ENCODE data around the gene ABCA6.

The ABCA6 gene, protein sequence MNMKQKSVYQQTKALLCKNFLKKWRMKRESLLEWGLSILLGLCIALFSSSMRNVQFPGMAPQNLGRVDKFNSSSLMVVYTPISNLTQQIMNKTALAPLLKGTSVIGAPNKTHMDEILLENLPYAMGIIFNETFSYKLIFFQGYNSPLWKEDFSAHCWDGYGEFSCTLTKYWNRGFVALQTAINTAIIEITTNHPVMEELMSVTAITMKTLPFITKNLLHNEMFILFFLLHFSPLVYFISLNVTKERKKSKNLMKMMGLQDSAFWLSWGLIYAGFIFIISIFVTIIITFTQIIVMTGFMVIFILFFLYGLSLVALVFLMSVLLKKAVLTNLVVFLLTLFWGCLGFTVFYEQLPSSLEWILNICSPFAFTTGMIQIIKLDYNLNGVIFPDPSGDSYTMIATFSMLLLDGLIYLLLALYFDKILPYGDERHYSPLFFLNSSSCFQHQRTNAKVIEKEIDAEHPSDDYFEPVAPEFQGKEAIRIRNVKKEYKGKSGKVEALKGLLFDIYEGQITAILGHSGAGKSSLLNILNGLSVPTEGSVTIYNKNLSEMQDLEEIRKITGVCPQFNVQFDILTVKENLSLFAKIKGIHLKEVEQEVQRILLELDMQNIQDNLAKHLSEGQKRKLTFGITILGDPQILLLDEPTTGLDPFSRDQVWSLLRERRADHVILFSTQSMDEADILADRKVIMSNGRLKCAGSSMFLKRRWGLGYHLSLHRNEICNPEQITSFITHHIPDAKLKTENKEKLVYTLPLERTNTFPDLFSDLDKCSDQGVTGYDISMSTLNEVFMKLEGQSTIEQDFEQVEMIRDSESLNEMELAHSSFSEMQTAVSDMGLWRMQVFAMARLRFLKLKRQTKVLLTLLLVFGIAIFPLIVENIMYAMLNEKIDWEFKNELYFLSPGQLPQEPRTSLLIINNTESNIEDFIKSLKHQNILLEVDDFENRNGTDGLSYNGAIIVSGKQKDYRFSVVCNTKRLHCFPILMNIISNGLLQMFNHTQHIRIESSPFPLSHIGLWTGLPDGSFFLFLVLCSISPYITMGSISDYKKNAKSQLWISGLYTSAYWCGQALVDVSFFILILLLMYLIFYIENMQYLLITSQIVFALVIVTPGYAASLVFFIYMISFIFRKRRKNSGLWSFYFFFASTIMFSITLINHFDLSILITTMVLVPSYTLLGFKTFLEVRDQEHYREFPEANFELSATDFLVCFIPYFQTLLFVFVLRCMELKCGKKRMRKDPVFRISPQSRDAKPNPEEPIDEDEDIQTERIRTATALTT (N-terminal part only)

DNA sequence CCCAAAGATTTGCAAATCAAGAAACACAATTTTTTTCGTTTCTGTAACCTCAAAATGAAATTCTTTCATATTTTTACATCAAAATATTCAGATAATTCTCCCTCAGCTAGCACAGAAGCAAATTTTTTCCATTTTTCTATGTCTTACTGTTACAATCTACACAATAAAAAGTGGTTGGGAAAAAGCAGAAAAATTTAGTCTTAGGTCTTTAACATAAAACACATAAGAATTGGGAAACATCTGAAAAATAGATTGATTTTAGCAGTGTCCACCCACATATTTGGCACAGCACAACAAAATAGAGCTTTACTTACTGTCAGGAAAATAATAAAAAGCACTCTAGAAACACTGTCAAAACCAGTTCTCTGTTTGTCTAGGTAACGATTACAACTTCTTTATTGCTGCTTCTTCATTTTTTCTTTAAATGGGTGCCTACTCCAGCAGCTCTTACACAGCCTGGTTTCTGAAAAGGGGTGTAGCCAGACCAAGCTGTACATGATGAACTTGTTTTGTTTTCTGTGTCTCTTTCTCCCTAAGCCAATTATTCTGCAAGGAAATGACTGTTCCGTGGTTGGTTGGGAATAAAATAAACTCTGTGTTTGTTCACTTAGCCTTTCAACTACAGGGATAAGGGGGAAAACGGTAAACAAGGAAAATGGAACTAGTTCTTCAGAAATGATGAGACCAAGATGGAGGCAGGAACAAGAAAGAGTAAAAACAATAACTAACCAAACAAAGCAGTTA lies at the start of gene ABCA6:
Gene ABCA6, minus strand, starts transcription at position 465 of the 744 bp plus-strand sequence. CDS start 1,192 bp downstream, outside the sequence.
- Histone ChIP-seq H3K36me3 (ENCODE audit: control insufficient read depth, insufficient read depth, low read length) (no peaks in the 10 kb centered on the region), H3K27ac (ENCODE audit: low read depth, low read length) (no peak within 1 kb of the TSS), H3K9ac (ENCODE audit: low read length) (no peak within 1 kb of the TSS), H3K27me3 (ENCODE audit: control insufficient read depth, insufficient read depth, low read length) (no peaks in the 10 kb centered on the region), H3K9me3 (ENCODE audit: control insufficient read depth, insufficient read depth, low read depth, low read length) (no peaks in the 10 kb centered on the region), H3K4me3 (ENCODE audit: low read depth, low read length) (no peak within 1 kb of the TSS), H3K4me1 (ENCODE audit: control insufficient read depth, insufficient read depth, low read length) (no peaks in the 10 kb centered on the region)

DNA sequence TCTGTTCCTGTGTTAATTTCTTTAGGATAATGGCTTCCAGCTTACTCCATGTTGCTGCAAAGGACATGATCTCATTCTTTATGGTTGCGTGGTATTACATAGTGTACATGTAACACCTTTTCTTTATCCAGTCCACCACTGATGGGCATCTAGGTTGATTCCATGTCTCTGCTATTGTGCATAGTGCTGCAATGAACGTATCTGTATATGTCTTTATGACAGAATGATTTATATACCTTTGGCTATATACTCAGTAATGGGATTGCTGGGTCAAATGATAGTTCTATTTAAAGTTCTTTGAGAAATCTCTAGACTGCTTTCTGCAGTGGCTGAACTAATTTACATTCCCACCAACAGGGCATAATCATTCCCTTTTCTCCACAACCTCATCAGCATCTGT lies 47.1 kb upstream of the ABCA6 start:
- Histone ChIP-seq H3K4me1 (ENCODE audit: control insufficient read depth, insufficient read depth, low read length) (no peaks in the 10 kb centered on the region), H3K36me3 (ENCODE audit: control insufficient read depth, insufficient read depth, low read length) (no peaks in the 10 kb centered on the region), H3K9me3 (ENCODE audit: control insufficient read depth, insufficient read depth, low read depth, low read length) (no peaks in the 10 kb centered on the region), H3K9ac (ENCODE audit: low read length) (no peak overlapping the region), H3K27ac (ENCODE audit: low read depth, low read length) (no peak overlapping the region), H3K27me3 (ENCODE audit: control insufficient read depth, insufficient read depth, low read length) (no peaks in the 10 kb centered on the region), H3K4me3 (ENCODE audit: low read depth, low read length) (no peak overlapping the region)

DNA sequence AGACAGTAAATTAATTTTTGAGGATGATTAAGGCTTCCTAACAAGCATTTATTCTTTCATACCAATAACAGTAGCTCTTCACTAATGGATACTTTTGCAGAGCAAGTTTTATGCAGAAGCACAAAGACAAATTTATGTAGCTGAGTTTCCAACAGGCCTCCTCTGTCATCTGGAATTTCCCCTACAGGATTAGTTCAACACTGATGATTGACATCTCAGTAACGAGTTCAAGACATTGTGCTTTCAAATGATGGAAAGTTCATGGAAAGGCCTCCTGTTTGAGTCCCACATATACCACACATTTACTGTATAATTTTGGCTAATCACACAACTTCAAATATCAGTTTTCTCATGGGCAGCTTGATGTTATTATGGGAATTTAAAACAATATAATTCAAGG lies 46.4 kb upstream of the ABCA6 start:
- no peaks in the 10 kb centered on the region for H3K27me3 ChIP-seq (ENCODE audit: control insufficient read depth, insufficient read depth, low read length)
- no peak overlapping the region for H3K27ac ChIP-seq (ENCODE audit: low read depth, low read length)
- no peaks in the 10 kb centered on the region for H3K36me3 ChIP-seq (ENCODE audit: control insufficient read depth, insufficient read depth, low read length)
- H3K9ac ChIP-seq (ENCODE audit: low read length) = no peak overlapping the region
- no peaks in the 10 kb centered on the region for H3K4me1 ChIP-seq (ENCODE audit: control insufficient read depth, insufficient read depth, low read length)
- no peaks in the 10 kb centered on the region for H3K9me3 ChIP-seq (ENCODE audit: control insufficient read depth, insufficient read depth, low read depth, low read length)
- no peak overlapping the region for H3K4me3 ChIP-seq (ENCODE audit: low read depth, low read length)

DNA sequence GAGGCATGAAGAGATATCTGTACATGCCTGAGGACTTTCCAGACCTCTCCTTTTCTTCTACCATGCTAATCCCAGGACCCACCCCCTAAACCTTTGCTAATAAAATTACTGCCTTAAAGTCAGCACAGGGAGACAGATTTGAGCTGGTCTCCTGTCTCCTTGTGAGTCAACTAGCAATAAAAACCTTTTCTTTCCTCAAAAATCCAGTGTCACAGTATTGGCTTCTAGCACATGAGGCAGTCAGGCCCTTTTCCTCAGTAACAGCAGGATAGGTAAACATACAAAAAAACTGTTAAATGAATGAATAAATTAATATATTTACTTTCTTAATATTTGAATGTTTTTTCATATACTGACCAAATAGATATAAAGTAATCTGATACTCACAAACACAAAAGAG lies 45.6 kb upstream of the ABCA6 start:
- Histone ChIP-seq H3K9me3 (ENCODE audit: control insufficient read depth, insufficient read depth, low read depth, low read length) (no peaks in the 10 kb centered on the region), H3K27me3 (ENCODE audit: control insufficient read depth, insufficient read depth, low read length) (no peaks in the 10 kb centered on the region), H3K4me1 (ENCODE audit: control insufficient read depth, insufficient read depth, low read length) (no peaks in the 10 kb centered on the region), H3K9ac (ENCODE audit: low read length) (no peak overlapping the region), H3K4me3 (ENCODE audit: low read depth, low read length) (no peak overlapping the region), H3K27ac (ENCODE audit: low read depth, low read length) (no peak overlapping the region), H3K36me3 (ENCODE audit: control insufficient read depth, insufficient read depth, low read length) (no peaks in the 10 kb centered on the region)

DNA sequence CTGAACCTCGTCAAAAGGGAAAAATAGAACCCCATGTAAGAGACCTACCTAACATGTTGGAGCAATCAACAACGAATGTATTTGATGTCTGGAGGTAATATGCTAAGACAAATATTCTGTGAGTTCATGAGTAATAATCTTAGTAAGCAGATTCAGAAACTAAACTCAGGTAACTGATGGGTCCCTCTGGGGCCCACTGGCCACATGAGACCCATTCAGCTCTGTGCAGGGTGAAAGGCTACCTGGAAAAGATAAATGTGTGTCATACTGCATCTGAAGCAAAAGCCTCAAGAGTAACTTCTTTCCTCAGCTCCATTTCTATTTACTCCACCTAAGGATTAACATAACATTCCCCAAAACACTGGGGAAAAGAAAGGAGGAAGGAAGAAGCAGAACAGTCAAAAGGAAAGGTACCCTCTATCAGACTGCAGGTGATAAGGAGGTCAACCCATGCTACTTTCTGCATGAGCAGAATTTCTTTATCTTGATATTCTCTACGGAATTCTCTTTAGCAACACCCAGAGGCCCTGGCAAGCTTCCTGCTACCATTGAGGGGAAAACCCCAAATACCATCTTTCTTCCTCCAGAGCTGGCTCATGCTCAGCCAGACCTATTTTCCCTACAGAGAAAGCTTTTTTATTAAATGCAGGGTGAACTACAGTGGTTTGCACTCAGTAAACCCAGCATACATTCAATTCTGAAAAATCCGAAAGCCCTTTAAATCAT lies 37.7 kb upstream of the ABCA6 start:
- H3K9me3 ChIP-seq (ENCODE audit: control insufficient read depth, insufficient read depth, low read depth, low read length) = no peaks in the 10 kb centered on the region
- no peak overlapping the region for H3K9ac ChIP-seq (ENCODE audit: low read length)
- no peak overlapping the region for H3K4me3 ChIP-seq (ENCODE audit: low read depth, low read length)
- no peaks in the 10 kb centered on the region for H3K4me1 ChIP-seq (ENCODE audit: control insufficient read depth, insufficient read depth, low read length)
- no peaks in the 10 kb centered on the region for H3K27me3 ChIP-seq (ENCODE audit: control insufficient read depth, insufficient read depth, low read length)
- H3K36me3 ChIP-seq (ENCODE audit: control insufficient read depth, insufficient read depth, low read length) = no peaks in the 10 kb centered on the region
- no peak overlapping the region for H3K27ac ChIP-seq (ENCODE audit: low read depth, low read length)

DNA sequence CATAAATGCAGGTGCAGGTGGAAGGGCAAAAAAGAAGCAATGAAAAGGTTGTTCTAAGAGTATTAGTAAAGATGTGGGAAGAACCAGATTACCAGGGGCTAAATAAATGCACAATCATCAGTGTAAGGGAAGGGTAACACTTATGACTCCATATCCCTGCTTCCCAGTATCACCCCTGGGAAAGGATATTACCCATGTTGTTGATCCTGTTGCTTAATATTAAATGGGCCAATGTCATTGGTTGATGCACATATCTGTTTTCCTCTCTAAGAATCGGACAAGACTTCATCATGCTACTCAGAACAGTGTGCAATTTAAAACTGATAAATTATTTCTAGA lies 34.7 kb upstream of the ABCA6 start:
- no peaks in the 10 kb centered on the region for H3K4me1 ChIP-seq (ENCODE audit: control insufficient read depth, insufficient read depth, low read length)
- no peaks in the 10 kb centered on the region for H3K9me3 ChIP-seq (ENCODE audit: control insufficient read depth, insufficient read depth, low read depth, low read length)
- no peaks in the 10 kb centered on the region for H3K36me3 ChIP-seq (ENCODE audit: control insufficient read depth, insufficient read depth, low read length)
- no peak overlapping the region for H3K9ac ChIP-seq (ENCODE audit: low read length)
- H3K27me3 ChIP-seq (ENCODE audit: control insufficient read depth, insufficient read depth, low read length) = no peaks in the 10 kb centered on the region
- H3K27ac ChIP-seq (ENCODE audit: low read depth, low read length) = no peak overlapping the region
- H3K4me3 ChIP-seq (ENCODE audit: low read depth, low read length) = no peak overlapping the region

DNA sequence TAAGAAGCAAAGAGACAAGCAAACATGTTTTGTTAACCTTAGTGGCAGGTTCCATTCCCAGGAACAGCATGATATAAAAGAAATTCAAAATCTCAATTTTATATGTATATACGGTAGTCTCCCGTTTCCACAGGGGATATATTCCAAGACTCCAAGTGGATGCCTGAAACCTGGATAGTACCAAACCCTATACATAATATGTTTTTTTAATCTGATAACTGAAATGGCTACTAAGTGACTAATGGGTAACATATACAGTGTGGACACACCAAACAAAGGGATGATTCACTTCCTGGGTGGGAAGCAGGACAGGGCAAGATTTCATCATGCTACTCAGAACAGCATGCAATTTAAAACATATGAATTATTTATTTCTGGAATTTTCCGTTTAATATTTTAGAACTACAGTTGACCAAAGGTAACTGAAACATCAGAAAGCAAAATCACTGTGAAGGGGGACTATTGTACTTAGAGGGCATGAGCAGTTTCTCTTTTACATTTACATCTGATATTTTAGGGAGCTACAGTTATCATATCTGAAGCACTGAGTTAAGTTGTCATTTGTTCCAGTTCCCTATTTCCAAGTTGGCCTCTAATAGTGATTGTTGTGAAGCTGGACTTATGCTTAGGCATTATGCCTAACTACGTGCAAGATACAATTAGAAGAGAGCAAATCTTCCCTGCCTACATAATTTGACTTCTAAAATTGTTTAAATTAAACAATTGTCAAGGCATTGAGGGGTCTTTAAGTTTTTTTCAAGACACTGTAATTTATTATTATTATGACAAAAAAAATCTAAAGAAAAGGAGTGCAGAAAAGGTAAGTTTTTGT lies 34.1 kb upstream of the ABCA6 start:
- Histone ChIP-seq H3K27ac (ENCODE audit: low read depth, low read length) (no peak overlapping the region), H3K9ac (ENCODE audit: low read length) (no peak overlapping the region), H3K9me3 (ENCODE audit: control insufficient read depth, insufficient read depth, low read depth, low read length) (no peaks in the 10 kb centered on the region), H3K36me3 (ENCODE audit: control insufficient read depth, insufficient read depth, low read length) (no peaks in the 10 kb centered on the region), H3K27me3 (ENCODE audit: control insufficient read depth, insufficient read depth, low read length) (no peaks in the 10 kb centered on the region), H3K4me3 (ENCODE audit: low read depth, low read length) (no peak overlapping the region), H3K4me1 (ENCODE audit: control insufficient read depth, insufficient read depth, low read length) (no peaks in the 10 kb centered on the region)

DNA sequence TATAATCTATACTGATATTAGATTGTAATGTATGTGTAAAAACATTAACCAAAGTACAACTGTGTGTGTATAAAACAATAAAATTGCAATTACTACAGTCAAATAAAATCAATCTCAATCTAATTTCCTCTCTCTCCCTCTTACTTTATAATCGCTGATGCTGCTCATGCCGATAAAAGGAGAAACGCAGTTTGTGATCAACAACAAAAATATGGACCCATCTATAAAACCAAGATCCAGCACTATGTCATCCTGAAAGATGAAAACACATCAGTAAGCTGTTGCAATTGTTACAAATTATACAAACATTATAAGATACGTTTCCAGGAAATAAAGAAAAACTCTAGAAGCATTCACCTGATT lies 33.5 kb upstream of the ABCA6 start:
- no peaks in the 10 kb centered on the region for H3K4me1 ChIP-seq (ENCODE audit: control insufficient read depth, insufficient read depth, low read length)
- no peak overlapping the region for H3K4me3 ChIP-seq (ENCODE audit: low read depth, low read length)
- no peak overlapping the region for H3K9ac ChIP-seq (ENCODE audit: low read length)
- H3K9me3 ChIP-seq (ENCODE audit: control insufficient read depth, insufficient read depth, low read depth, low read length) = no peaks in the 10 kb centered on the region
- H3K27ac ChIP-seq (ENCODE audit: low read depth, low read length) = no peak overlapping the region
- H3K36me3 ChIP-seq (ENCODE audit: control insufficient read depth, insufficient read depth, low read length) = no peaks in the 10 kb centered on the region
- no peaks in the 10 kb centered on the region for H3K27me3 ChIP-seq (ENCODE audit: control insufficient read depth, insufficient read depth, low read length)

DNA sequence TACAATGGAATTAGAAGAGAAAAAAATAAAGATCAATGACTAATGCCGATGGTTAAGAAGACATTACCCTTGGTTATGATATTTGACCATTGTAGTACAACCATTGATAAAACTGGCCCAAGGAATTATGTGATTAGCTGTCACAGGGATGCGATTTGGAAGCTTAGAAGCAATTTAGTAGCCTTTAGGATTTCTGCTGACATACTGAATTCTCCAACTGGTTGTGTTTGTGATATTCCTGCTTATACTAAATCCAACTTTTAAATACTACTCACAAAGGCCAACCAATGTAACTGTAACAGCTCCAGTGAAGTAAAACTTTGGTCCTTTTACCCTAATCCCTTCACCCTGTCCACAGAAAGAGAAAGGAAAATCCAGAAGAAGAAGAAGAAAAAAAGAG lies 31.4 kb upstream of the ABCA6 start:
- Histone ChIP-seq H3K4me1 (ENCODE audit: control insufficient read depth, insufficient read depth, low read length) (no peaks in the 10 kb centered on the region), H3K27ac (ENCODE audit: low read depth, low read length) (no peak overlapping the region), H3K9me3 (ENCODE audit: control insufficient read depth, insufficient read depth, low read depth, low read length) (no peaks in the 10 kb centered on the region), H3K9ac (ENCODE audit: low read length) (no peak overlapping the region), H3K36me3 (ENCODE audit: control insufficient read depth, insufficient read depth, low read length) (no peaks in the 10 kb centered on the region), H3K27me3 (ENCODE audit: control insufficient read depth, insufficient read depth, low read length) (no peaks in the 10 kb centered on the region), H3K4me3 (ENCODE audit: low read depth, low read length) (no peak overlapping the region)

Measured in HUES6 (cell line).